B cell (primary cell): ENCODE results near the gene SOX8. TPM values are rescaled to one million over a fixed set of nuclear protein-coding genes. Genes with fewer than 3 reads are reported as not detected.

ENCODE experiments used
- ATAC-seq: fragments of 200-7000 bp; cut with Tn5 transposase; one replicate; pipeline ENCODE4 v1.10.0; 2021; ENCODE audit warnings: low read depth, mild to moderate bottlenecking, moderate number of reproducible peaks, moderate library complexity
- CTCF ChIA-PET: fragments of 350-600 bp; sonication (Branson Sonifier 250); formaldehyde crosslinking; loops from one replicate; lab custom pipeline; 2021; ENCODE audit warnings: antibody characterized with exemption, inconsistent platforms; lab: Charles Lee
- POLR2A ChIA-PET: fragments of 350-600 bp; sonication (Branson Sonifier 250); formaldehyde crosslinking; loops from one replicate; lab custom pipeline; 2021; ENCODE audit warnings: antibody characterized with exemption; lab: Charles Lee
- DNase-seq: peaks from one replicate; pipeline ENCODE4 v3.0.0; 2013
- H2AFZ ChIP-seq: 2 replicates; pipeline ENCODE4 v1.6.1; 2012; ENCODE audit warnings: mild to moderate bottlenecking, low read depth, low read length; ENCODE audit not compliant: insufficient read depth, poor library complexity, severe bottlenecking
- H3K27ac ChIP-seq, 2 donors: 1 replicate in 1 of 2; 2 replicates in 1 of 2; pipeline ENCODE4 v1.5.1; 2012 to 2013; ENCODE audit warnings: low read length in 2 of 2, mild to moderate bottlenecking in 2 of 2, moderate library complexity in 1 of 2
- H3K27me3 ChIP-seq, 4 experiments: fragments of 200-600 bp in 1 of 4; sonication (generic) in 1 of 4; replicated peaks in 1 of 4; 1 replicate in 2 of 4; 2 replicates in 2 of 4; pipeline versions ENCODE4 v1.6.1 to v1.7.0; 2013 to 2016; ENCODE audit warnings: low read length in 3 of 4, mild to moderate bottlenecking in 2 of 4, mixed read lengths in 1 of 4, moderate library complexity in 1 of 4; ENCODE audit not compliant: insufficient read depth in 4 of 4, control insufficient read depth in 3 of 4; ENCODE audit errors: control extremely low read depth in 1 of 4
- H3K36me3 ChIP-seq, 2 experiments: replicated peaks in 1 of 2; 1 replicate in 1 of 2; 2 replicates in 1 of 2; pipeline versions ENCODE4 v1.6.1 to v1.7.1; 2013; ENCODE audit warnings: low read length in 1 of 2; ENCODE audit not compliant: insufficient read depth in 2 of 2, control insufficient read depth in 1 of 2; ENCODE audit errors: control extremely low read depth in 1 of 2, extremely low read depth in 1 of 2
- H3K4me1 ChIP-seq, 2 donors: fragments of 200-600 bp in 1 of 2; sonication (generic) in 1 of 2; 1 replicate in 1 of 2; 2 replicates in 1 of 2; pipeline versions ENCODE4 v1.5.1 to v1.6.1; 2013 to 2017; ENCODE audit warnings: low read length in 2 of 2; ENCODE audit not compliant: control insufficient read depth in 2 of 2, insufficient read depth in 2 of 2
- H3K4me2 ChIP-seq: replicated peaks from 2 replicates; pipeline ENCODE3; 2012; ENCODE audit warnings: mild to moderate bottlenecking, low read depth, low read length; ENCODE audit not compliant: poor library complexity, severe bottlenecking
- H3K4me3 ChIP-seq, 5 experiments: fragments of 200-600 bp in 1 of 5; sonication (generic) in 1 of 5; 1 replicate in 3 of 5; 2 replicates in 2 of 5; pipeline versions ENCODE4 v1.5.1 to v1.7.0; 2011 to 2016; ENCODE audit warnings: low read length in 4 of 5, mild to moderate bottlenecking in 4 of 5, low read depth in 2 of 5, control low read depth in 1 of 5, moderate library complexity in 1 of 5; ENCODE audit not compliant: insufficient read depth in 1 of 5; ENCODE audit errors: control extremely low read depth in 1 of 5, extremely low read depth in 1 of 5
- H3K79me2 ChIP-seq: fragments of 200-600 bp; sonication (generic); one replicate; pipeline ENCODE4 v1.6.0; 2016; ENCODE audit warnings: low read length; ENCODE audit not compliant: control insufficient read depth, insufficient read depth
- H3K9ac ChIP-seq: fragments of 200-600 bp; sonication (generic); 2 replicates; pipeline ENCODE4 v1.6.1; 2017; ENCODE audit warnings: mild to moderate bottlenecking, low read length, moderate library complexity
- H3K9me3 ChIP-seq, 3 donors: one replicate each; pipeline versions ENCODE4 v1.6.1 to v1.7.1; 2013; ENCODE audit warnings: low read length in 2 of 3; ENCODE audit not compliant: control insufficient read depth in 2 of 3, insufficient read depth in 1 of 3; ENCODE audit errors: control extremely low read depth in 1 of 3
- H4K20me1 ChIP-seq: 2 replicates; pipeline ENCODE4 v1.6.0; 2012; ENCODE audit warnings: mild to moderate bottlenecking, low read length; ENCODE audit not compliant: insufficient read depth, control insufficient read depth, poor library complexity, severe bottlenecking
- H3K27ac Mint-ChIP-seq: one replicate; pipeline ENCODE4 v1.8.0; 2021; ENCODE audit warnings: mixed read lengths
- H3K27me3 Mint-ChIP-seq: one replicate; pipeline ENCODE4 v1.8.0; 2021; ENCODE audit warnings: mixed read lengths
- H3K4me1 Mint-ChIP-seq: one replicate; pipeline ENCODE4 v1.8.0; 2021; ENCODE audit warnings: mixed read lengths
- H3K4me3 Mint-ChIP-seq: one replicate; pipeline ENCODE4 v1.8.0; 2021; ENCODE audit warnings: mixed read lengths
- H3K9me3 Mint-ChIP-seq: one replicate; pipeline ENCODE4 v1.8.0; 2022; ENCODE audit warnings: mixed read lengths; ENCODE audit not compliant: insufficient read depth
- CTCF ChIP-seq: fragments of 200-600 bp; IDR thresholded peaks from one replicate; pipeline ENCODE4 v1.8.0; 2022; ENCODE audit warnings: antibody characterized with exemption, mild to moderate bottlenecking
- EZH2 ChIP-seq: IDR thresholded peaks from 2 replicates; pipeline ENCODE4 v1.6.1; 2012; ENCODE audit warnings: borderline replicate concordance, low read depth, mild to moderate bottlenecking, moderate library complexity, low read length; ENCODE audit not compliant: insufficient read depth, poor library complexity, severe bottlenecking
- WGBS: methylation state at CpG from one replicate; pipeline ENCODE4 v1.1.5; 2013; ENCODE audit warnings: missing lambda C conversion rate; ENCODE audit not compliant: insufficient coverage; 5-methylcytosine and 5-hydroxymethylcytosine counted together
- intact Hi-C: fragments of 100-400 bp; cut with micrococcal nuclease; formaldehyde crosslinking; loops from one replicate; pipeline ENCODE4 v1.10.0; 2022
- polyA plus RNA-seq: library from polyadenylated mRNA; depleted of rRNA; stranded (reverse); fragments of >200 nt; gene quantifications from 2 replicates; pipeline ENCODE4 v1.2.3, GENCODE V29; 2012
- total RNA-seq, 2 donors: library from RNA; stranded (reverse); fragments of 120-200 nt in 1 of 2; gene quantifications; 1 replicate in 1 of 2; 2 replicates in 1 of 2; pipeline versions ENCODE4 v1.2.3 to v1.2.4, GENCODE V29; 2013 to 2022

SOX8 gene
- total and polyA plus RNA-seq, 2 donors (not counting 1 experiment from before 2014, with no cell fraction given): 0.03 to 1.2 TPM

- Histone ChIP-seq H3K9ac (no peak overlapping the region), H3K36me3 (no peaks in the 10 kb centered on the region), H3K79me2 (no peaks in the 10 kb centered on the region), H3K9me3 (peaks cover 0 to 22% (median 0%) of the 10 kb centered on the region in 3 donors), H3K27me3 (no peaks in the 10 kb centered on the region), H3K4me1 (no peaks in the 10 kb centered on the region), H4K20me1 (no peaks in the 10 kb centered on the region), H3K27ac (no peak overlapping the region), H3K4me2 (no peak overlapping the region), H2AFZ (no peak overlapping the region), H3K4me3 (no peak overlapping the region)
- H3K4me3 Mint-ChIP-seq: no peak overlapping the region
- H3K9me3 Mint-ChIP-seq: no peaks in the 10 kb centered on the region
- ChIA-PET CTCF (no interaction called here), POLR2A (no interaction called here)
- H3K4me1 Mint-ChIP-seq: no peaks in the 10 kb centered on the region
- no peak for ATAC-seq
- H3K27ac Mint-ChIP-seq: no peak overlapping the region
- TF ChIP-seq CTCF: no peak
- H3K27me3 Mint-ChIP-seq: no peaks in the 10 kb centered on the region
- intact Hi-C loops: no loop called here
- WGBS: 78% methylated on average over 23 of the region's 26 CpGs
- DNase-seq: no peak
Measured at GRCh38 chr16:1030473-1030901, 48.9 kb downstream of the SOX8 start.

- H3K4me1 ChIP-seq: no peaks in the 10 kb centered on the region
- no peak overlapping the region for H3K9ac ChIP-seq
- no peak overlapping the region for H3K4me2 ChIP-seq
- intact Hi-C loops: no loop called here
- no peaks in the 10 kb centered on the region for H3K27me3 Mint-ChIP-seq
- peaks cover 0 to 22% (median 0%) of the 10 kb centered on the region in 3 donors for H3K9me3 ChIP-seq
- no peaks in the 10 kb centered on the region for H3K4me1 Mint-ChIP-seq
- ChIA-PET POLR2A (no interaction called here), CTCF (no interaction called here)
- H2AFZ ChIP-seq: no peak overlapping the region
- WGBS: 95% methylated on average over 17 of the region's 17 CpGs
- no peak overlapping the region for H3K27ac ChIP-seq
- no peaks in the 10 kb centered on the region for H3K36me3 ChIP-seq
- no peaks in the 10 kb centered on the region for H3K79me2 ChIP-seq
- no peaks in the 10 kb centered on the region for H4K20me1 ChIP-seq
- no peak overlapping the region for H3K4me3 Mint-ChIP-seq
- ATAC-seq: no peak
- DNase-seq: no peak
- H3K4me3 ChIP-seq: no peak overlapping the region
- H3K27me3 ChIP-seq: no peaks in the 10 kb centered on the region
- no peaks in the 10 kb centered on the region for H3K9me3 Mint-ChIP-seq
- no peak for TF ChIP-seq EZH2
- TF ChIP-seq CTCF: no peak
- no peak overlapping the region for H3K27ac Mint-ChIP-seq
Measured at GRCh38 chr16:1031666-1032065, 50.1 kb downstream of the SOX8 start.
